OCI-M1 (cell line): Measurements from ENCODE around the gene STAC2.

ENCODE experiments used
- DNase-seq: peaks from one replicate; lab custom pipeline; 2025; lab: John Stamatoyannopoulos, UW

STAC2 gene

GRCh38 chr17:39209317-39210092 lies 16.2 kb downstream of the STAC2 start:
- no peak for DNase-seq

- peak; percentile 23 for DNase-seq
These were observed 16.9 kb downstream of the STAC2 start for GRCh38 chr17:39208893-39209292.

- no peak for DNase-seq
These were observed 17.6 kb downstream of the STAC2 start for GRCh38 chr17:39208136-39208535.

- peak; percentile 26 for DNase-seq
These were observed 20.6 kb downstream of the STAC2 start for GRCh38 chr17:39205112-39205526.

GRCh38 chr17:39204245-39204644 lies 21.5 kb downstream of the STAC2 start:
- no peak for DNase-seq

GRCh38 chr17:39200957-39201510 lies 24.7 kb downstream of the STAC2 start:
- peak; percentile 47 for DNase-seq

- peak; percentile 58 for DNase-seq
These were observed 25.5 kb downstream of the STAC2 start, which contains the start of gene RPL19 for GRCh38 chr17:39200070-39200879. RPL19 (plus strand) TSS chr17:39200283; CDS start chr17:39200345, 62 bp downstream.

- peak; percentile 95 for DNase-seq
These were observed 26.0 kb downstream of the STAC2 start for GRCh38 chr17:39199820-39200069.

- DNase-seq: peak; percentile 48
These were observed 27.6 kb downstream of the STAC2 start for GRCh38 chr17:39198186-39198566.

- DNase-seq: peak; percentile 64
These were observed 28.2 kb downstream of the STAC2 start, which contains the start of gene CACNB1 for GRCh38 chr17:39197380-39198185. CACNB1 (minus strand) TSS chr17:39197669; CDS start chr17:39197495, 174 bp downstream.

- DNase-seq: no peak
These were observed 28.9 kb downstream of the STAC2 start for GRCh38 chr17:39196808-39197291.

- no peak for DNase-seq
These were observed 29.4 kb downstream of the STAC2 start for GRCh38 chr17:39196241-39196807.

- no peak for DNase-seq
These were observed 30.1 kb downstream of the STAC2 start for GRCh38 chr17:39195568-39196160.

GRCh38 chr17:39194985-39195524 lies 30.7 kb downstream of the STAC2 start:
- DNase-seq: no peak

GRCh38 chr17:39194089-39194984 lies 31.4 kb downstream of the STAC2 start:
- no peak for DNase-seq

GRCh38 chr17:39193346-39193745 lies 32.4 kb downstream of the STAC2 start:
- no peak for DNase-seq

GRCh38 chr17:39192901-39193300 lies 32.8 kb downstream of the STAC2 start:
- no peak for DNase-seq

- DNase-seq: no peak
These were observed 33.8 kb downstream of the STAC2 start for GRCh38 chr17:39191750-39192510.
